ENCODE results near the gene NEDD8.

- TF ChIP-seq CTCF (IDR thresholded peaks at IDR 0.05; ENCODE audit: insufficient read depth, low read length, poor library complexity, severe bottlenecking) (no peak), EZH2phosphoT487 (conservative IDR thresholded peaks at IDR 0.05; ENCODE audit: low read length) (no peak)
These were observed 13.1 kb downstream of the NEDD8 start for GRCh38 chr14:24219080-24219479.

Measured in SU-DHL-6 (cell line).